ENCODE results near the gene PIAS1. TPM values are rescaled to one million over a fixed set of nuclear protein-coding genes. Genes with fewer than 3 reads are reported as not detected.
A peak's percentile ranks its signal among the peaks of the same experiment; 100 is the strongest.

Gene PIAS1
- total RNA-seq, 4 donors from 2014 or later: 32.6 to 59.5 (median 55.9) TPM

GRCh38 chr15:68229386-68230156 is 175.5 kb downstream of the PIAS1 start, which contains the start of gene CLN6:
TSS of gene CLN6 (minus strand) at chr15:68229728. CDS start at chr15:68229584, 144 bp downstream.
- peak within 1 kb of the TSS; percentile 78 for H3K4me3 ChIP-seq (ENCODE audit: low read depth, poor library complexity, severe bottlenecking)
- peak; percentile 65 to 96 for DNase-seq (ENCODE audit: low spot score in 2 of 2)
- WGBS, 2 donors: 0 to 1% methylated on average over 12 to 25 of the region's 82 CpGs
- intact Hi-C loops (cut with DNase I; ENCODE audit: low total_unique reads): no loop called here
- TF ChIP-seq POLR2A (IDR thresholded peaks at IDR 0.05) (no peak), CTCF (IDR thresholded peaks at IDR 0.05) (no peak)

GRCh38 chr15:68230157-68231100 is 176.3 kb downstream of the PIAS1 start:
- no peak for TF ChIP-seq CTCF (IDR thresholded peaks at IDR 0.05)
- TF ChIP-seq POLR2A (IDR thresholded peaks at IDR 0.05): no peak
- 54 to 57% methylated on average over 20 of the region's 20 CpGs for WGBS, 2 donors
- H3K4me3 ChIP-seq (ENCODE audit: low read depth, poor library complexity, severe bottlenecking): peak overlapping the region; percentile 34
- intact Hi-C loops (cut with DNase I; ENCODE audit: low total_unique reads): no loop called here
- peak; percentile 38 to 88 for DNase-seq (ENCODE audit: low spot score in 2 of 2)

- TF ChIP-seq POLR2A (IDR thresholded peaks at IDR 0.05): no peak
- no peak for TF ChIP-seq CTCF (IDR thresholded peaks at IDR 0.05)
- 76 to 77% methylated on average over 9 of the region's 9 CpGs for WGBS, 2 donors
- intact Hi-C loops (cut with DNase I; ENCODE audit: low total_unique reads): no loop called here
- DNase-seq (ENCODE audit: low spot score in 2 of 2): peak; percentile 12 to 58
- no peak overlapping the region for H3K4me3 ChIP-seq (ENCODE audit: low read depth, poor library complexity, severe bottlenecking)
These were observed 177.1 kb downstream of the PIAS1 start for GRCh38 chr15:68231102-68231818.

GRCh38 chr15:68232449-68232848 is 178.3 kb downstream of the PIAS1 start:
- TF ChIP-seq POLR2A (IDR thresholded peaks at IDR 0.05) (no peak), CTCF (IDR thresholded peaks at IDR 0.05) (no peak)
- intact Hi-C loops (cut with DNase I; ENCODE audit: low total_unique reads): no loop called here
- H3K4me3 ChIP-seq (ENCODE audit: low read depth, poor library complexity, severe bottlenecking): no peak overlapping the region
- DNase-seq (ENCODE audit: low spot score in 2 of 2): peak in 1 of 2 donors; percentile 14
- WGBS, 2 donors: 87 to 90% methylated on average over 6 of the region's 6 CpGs

- peak in 1 of 2 donors; percentile 25 for DNase-seq (ENCODE audit: low spot score in 2 of 2)
- intact Hi-C loops (cut with DNase I; ENCODE audit: low total_unique reads): no loop called here
- 87 to 96% methylated on average over 6 of the region's 6 CpGs for WGBS, 2 donors
- TF ChIP-seq CTCF (IDR thresholded peaks at IDR 0.05) (no peak), POLR2A (IDR thresholded peaks at IDR 0.05) (no peak)
- H3K4me3 ChIP-seq (ENCODE audit: low read depth, poor library complexity, severe bottlenecking): no peak overlapping the region
These were observed 178.8 kb downstream of the PIAS1 start for GRCh38 chr15:68232937-68233336.
